Heart left ventricle (tissue), 13 donors: ENCODE data around the gene ACSM2B.
"Not testable (repeated sequence)": the region's sequence is repeated elsewhere in the genome, so short reads cannot be mapped to it uniquely, and the experiment has no call there.

Experiments used
- POLR2A ChIP-seq, 2 donors: fragments of 450-650 bp; IDR thresholded peaks; one replicate each; pipeline ENCODE4 v1.6.1; 2017; ENCODE audit warnings: antibody characterized with exemption in 2 of 2, mild to moderate bottlenecking in 2 of 2, moderate library complexity in 2 of 2
- TF ChIP-seq, protein P1 (sequence below), 12 donors: fragments of 200-600 bp; sonication (generic) in 4 of 12; IDR thresholded peaks; one replicate each; pipeline versions ENCODE4 v1.5.0 to v1.8.0; 2018 to 2022; ENCODE audit warnings: antibody characterized with exemption in 12 of 12, mild to moderate bottlenecking in 5 of 12
- donor health status: ischemic (EF 13 %, LVEDD 7.1; RV severe dilation, severe dysfunction).
- donor health status: DM: no; HTN: yes; CAD: no.
- donor health status: DM: no; HTN: no; CAD: no.
- donor health status: ischemic (EF 25% LVEDD 6.9; RV normal size, moderate dysfunction).
- donor health status: ischemic (EF 25% LVEDD 5.7; RV mildly dilated, moderate dysfunction).
- donor health status: ischemic (EF 35%, LVEDD 5.7; RV mildly dilated, moderate dysfunction).
- donor health status: nonischemic (EF 11% LVEDD 7.7; RV severe dilation, severe dysfunction).
- donor health status: DM: yes; HTN: yes; CAD: no.
- donor health status: PGD.
- donor health status: ischemic (EF 29% LVEDD 5.4; RV normal size, mild dysfunction).
- donor health status: nonischemic (EF 23%, LVEDD 6.1; RV moderate dilation, normal function).

DNA sequence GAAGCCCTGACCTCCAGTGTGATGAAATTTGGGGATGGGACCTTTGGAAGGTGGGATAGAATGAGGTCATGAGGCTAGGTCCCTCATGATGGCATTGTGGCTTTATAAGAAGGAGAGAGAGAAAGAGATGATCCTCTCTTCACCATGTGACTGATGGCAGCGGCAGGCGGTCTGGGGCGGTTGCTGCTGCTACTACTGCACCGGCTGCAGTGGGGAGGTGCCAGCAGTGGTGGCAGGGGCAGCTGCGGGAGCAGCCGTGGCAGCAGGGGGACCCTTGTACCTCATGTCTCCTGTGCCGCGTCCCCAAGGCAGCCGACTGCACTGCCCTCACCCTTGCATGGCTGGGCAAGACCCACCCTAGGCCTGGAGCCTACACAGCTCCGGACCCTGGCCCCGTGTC, 84.7 kb downstream of the ACSM2B start:
- not testable (repeated sequence) for TF ChIP-seq POLR2A (IDR thresholded peaks at IDR 0.05)
- TF ChIP-seq, protein P1, sequence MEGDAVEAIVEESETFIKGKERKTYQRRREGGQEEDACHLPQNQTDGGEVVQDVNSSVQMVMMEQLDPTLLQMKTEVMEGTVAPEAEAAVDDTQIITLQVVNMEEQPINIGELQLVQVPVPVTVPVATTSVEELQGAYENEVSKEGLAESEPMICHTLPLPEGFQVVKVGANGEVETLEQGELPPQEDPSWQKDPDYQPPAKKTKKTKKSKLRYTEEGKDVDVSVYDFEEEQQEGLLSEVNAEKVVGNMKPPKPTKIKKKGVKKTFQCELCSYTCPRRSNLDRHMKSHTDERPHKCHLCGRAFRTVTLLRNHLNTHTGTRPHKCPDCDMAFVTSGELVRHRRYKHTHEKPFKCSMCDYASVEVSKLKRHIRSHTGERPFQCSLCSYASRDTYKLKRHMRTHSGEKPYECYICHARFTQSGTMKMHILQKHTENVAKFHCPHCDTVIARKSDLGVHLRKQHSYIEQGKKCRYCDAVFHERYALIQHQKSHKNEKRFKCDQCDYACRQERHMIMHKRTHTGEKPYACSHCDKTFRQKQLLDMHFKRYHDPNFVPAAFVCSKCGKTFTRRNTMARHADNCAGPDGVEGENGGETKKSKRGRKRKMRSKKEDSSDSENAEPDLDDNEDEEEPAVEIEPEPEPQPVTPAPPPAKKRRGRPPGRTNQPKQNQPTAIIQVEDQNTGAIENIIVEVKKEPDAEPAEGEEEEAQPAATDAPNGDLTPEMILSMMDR (IDR thresholded peaks at IDR 0.05), result not testable (repeated sequence)
